Adrenal gland (tissue), 12 donors: Measurements from ENCODE around the gene PRDM11. TPM values are rescaled to one million over a fixed set of nuclear protein-coding genes. Genes with fewer than 3 reads are reported as not detected.
A peak's percentile ranks its signal among the peaks of the same experiment; 100 is the strongest.

Experiments
- DNase-seq, 7 donors: peaks; one replicate each; pipeline ENCODE4 v3.0.0-alpha.2; 2019 to 2020
- H3K27ac ChIP-seq, 5 donors: fragments of 200-600 bp; sonication (generic) in 4 of 5; 1 replicate in 3 of 5; 2 replicates in 2 of 5; pipeline versions ENCODE4 v1.5.1 to v1.8.0; 2016 to 2020; ENCODE audit warnings: mild to moderate bottlenecking in 1 of 5
- H3K27me3 ChIP-seq: fragments of 200-600 bp; 2 replicates; pipeline ENCODE4 v1.8.0; 2021
- H3K36me3 ChIP-seq, 2 donors: fragments of 200-600 bp; replicated peaks in 1 of 2; 1 replicate in 1 of 2; 2 replicates in 1 of 2; pipeline versions ENCODE4 v1.5.1 to v1.8.0; 2018 to 2022
- H3K4me1 ChIP-seq, 2 donors: fragments of 200-600 bp; replicated peaks in 1 of 2; 1 replicate in 1 of 2; 2 replicates in 1 of 2; pipeline versions ENCODE4 v1.5.1 to v1.8.0; 2018 to 2021
- H3K4me3 ChIP-seq, 4 donors: fragments of 200-600 bp; sonication (generic) in 3 of 4; one replicate each; pipeline ENCODE4 v1.5.1; 2016 to 2018
- H3K9me3 ChIP-seq, 3 donors: fragments of 200-600 bp; sonication (generic) in 1 of 3; replicated peaks in 1 of 3; 1 replicate in 2 of 3; 2 replicates in 1 of 3; pipeline versions ENCODE4 v1.5.1 to v1.8.0; 2016 to 2021
- CTCF ChIP-seq, 6 experiments: fragments of 450-650 bp in 4 of 6; fragments of 200-600 bp in 2 of 6; sonication (generic) in 1 of 6; IDR thresholded peaks; 1 replicate in 5 of 6; 2 replicates in 1 of 6; pipeline versions ENCODE4 v1.5.1 to v1.8.0; 2016 to 2021; ENCODE audit warnings: antibody characterized with exemption in 6 of 6, mild to moderate bottlenecking in 2 of 6, moderate library complexity in 1 of 6
- POLR2A ChIP-seq, 2 donors: fragments of 450-650 bp; IDR thresholded peaks; one replicate each; pipeline ENCODE4 v1.6.1; 2017; ENCODE audit warnings: antibody characterized with exemption in 2 of 2, mild to moderate bottlenecking in 2 of 2, moderate library complexity in 1 of 2
- WGBS, 4 donors: extraction: QIAGEN DNeasy Blood & Tissue Kit in 2 of 4; methylation state at CpG; one replicate each; pipeline versions ENCODE4 v1.1.5 to v1.1.7; 2013 to 2017; 5-methylcytosine and 5-hydroxymethylcytosine counted together
- intact Hi-C, 2 donors: fragments of 100-400 bp; cut with DNase I; formaldehyde crosslinking; loops; one replicate each; pipeline versions ENCODE4 v1.14.1 to v1.15.0; 2022 to 2023
- polyA plus RNA-seq, 3 donors: library from polyadenylated mRNA; stranded (reverse); fragments of 200-250 nt in 2 of 3; fragments of 350-450 nt in 1 of 3; fragmentation: Illumina TruSeq in 1 of 3; extraction: RNeasy Lipid Tissue Mini Kit (QIAGEN cat#74804) in 1 of 3; gene quantifications; one replicate each; pipeline ENCODE4 v1.2.3, GENCODE V29; 2013 to 2014
- total RNA-seq, 9 donors: library from RNA; depleted of rRNA in 4 of 9; stranded (reverse); fragments of >200 nt in 4 of 9; fragments of 120-200 nt in 1 of 9; fragmentation: NEBNext Ultra II Directional in 1 of 9; extraction: Animal tissue kit (Norgen Biotek cat#: 25700) in 1 of 9; gene quantifications; one replicate each; pipeline versions ENCODE4 v1.1.0 to v1.2.4, GENCODE V29; 2013 to 2023
- donor health status: healthy with polysubstance abuse.
- donor health status: Bipolar disorder and iron deficiency.
- donor health status: DM: yes; HTN: yes; CAD: no.
- donor health status: DM: no; HTN: no; CAD: no.
- donor health status: DM: no; HTN: no; CAD: no.
- donor health status: DM: yes; HTN: yes; CAD: no.

PRDM11 gene
- total and polyA plus RNA-seq, 12 donors, result 3.3 to 16.9 (median 11.9) TPM

- TF ChIP-seq POLR2A (IDR thresholded peaks at IDR 0.05) (no peak), CTCF (IDR thresholded peaks at IDR 0.05) (peak; percentile 67 to 83 (median 71))
- Histone ChIP-seq H3K27me3 (no peaks in the 10 kb centered on the region), H3K27ac (no peak overlapping the region), H3K9me3 (no peaks in the 10 kb centered on the region), H3K36me3 (no peaks in the 10 kb centered on the region), H3K4me1 (no peaks in the 10 kb centered on the region), H3K4me3 (no peak overlapping the region)
- intact Hi-C loops, result no loop called here
- 52 to 57% (median 56%) methylated on average over 15 to 17 of the region's 17 CpGs for WGBS, 4 donors
- DNase-seq, result peak; percentile 56 to 87 (median 77)
Observed at GRCh38 chr11:45233121-45233803, 86.8 kb downstream of the PRDM11 start.

GRCh38 chr11:45233804-45234170, 87.3 kb downstream of the PRDM11 start:
- WGBS, 4 donors, result 71 to 83% (median 77%) methylated on average over 10 to 14 of the region's 14 CpGs
- no peaks in the 10 kb centered on the region for H3K4me1 ChIP-seq
- TF ChIP-seq CTCF (IDR thresholded peaks at IDR 0.05) (no peak), POLR2A (IDR thresholded peaks at IDR 0.05) (no peak)
- no peaks in the 10 kb centered on the region for H3K36me3 ChIP-seq
- H3K27ac ChIP-seq, result no peak overlapping the region
- H3K4me3 ChIP-seq, result no peak overlapping the region
- H3K9me3 ChIP-seq, result no peaks in the 10 kb centered on the region
- no peaks in the 10 kb centered on the region for H3K27me3 ChIP-seq
- no peak for DNase-seq
- intact Hi-C loops, result no loop called here

GRCh38 chr11:45234306-45235006, 88.0 kb downstream of the PRDM11 start:
- H3K27me3 ChIP-seq, result no peaks in the 10 kb centered on the region
- H3K4me1 ChIP-seq, result no peaks in the 10 kb centered on the region
- TF ChIP-seq CTCF (IDR thresholded peaks at IDR 0.05) (no peak), POLR2A (IDR thresholded peaks at IDR 0.05) (no peak)
- intact Hi-C loops, result no loop called here
- H3K4me3 ChIP-seq, result no peak overlapping the region
- H3K9me3 ChIP-seq, result no peaks in the 10 kb centered on the region
- DNase-seq, result no peak
- H3K36me3 ChIP-seq, result no peaks in the 10 kb centered on the region
- H3K27ac ChIP-seq, result no peak overlapping the region
- 90 to 93% (median 91%) methylated on average over 12 to 15 of the region's 15 CpGs for WGBS, 4 donors

- no peaks in the 10 kb centered on the region for H3K9me3 ChIP-seq
- H3K27me3 ChIP-seq, result no peaks in the 10 kb centered on the region
- TF ChIP-seq POLR2A (IDR thresholded peaks at IDR 0.05) (no peak), CTCF (IDR thresholded peaks at IDR 0.05) (no peak)
- DNase-seq, result no peak
- no peaks in the 10 kb centered on the region for H3K4me1 ChIP-seq
- intact Hi-C loops, result no loop called here
- H3K4me3 ChIP-seq, result no peak overlapping the region
- no peaks in the 10 kb centered on the region for H3K36me3 ChIP-seq
- 26 to 62% (median 52%) methylated on average over 3 to 4 of the region's 4 CpGs for WGBS, 4 donors
- H3K27ac ChIP-seq, result no peak overlapping the region
Observed at GRCh38 chr11:45237711-45238315, 91.4 kb downstream of the PRDM11 start.
